ENCODE measurements around the gene ELFN2.

- no peak for TF ChIP-seq POLR2A (IDR thresholded peaks at IDR 0.05; ENCODE audit: low read depth, low read length)
- no peak for TF ChIP-seq MAX (IDR thresholded peaks at IDR 0.05; ENCODE audit: insufficient read depth, insufficient read length)
- no peak for TF ChIP-seq CTCF (IDR thresholded peaks at IDR 0.05; ENCODE audit: extremely low read depth in 1 of 2, insufficient read depth in 1 of 2, low read depth in 1 of 2, low read length in 2 of 2)
- no peak for TF ChIP-seq EZH2 (IDR thresholded peaks at IDR 0.05; ENCODE audit: borderline replicate concordance, low read depth, low read length, severe bottlenecking)
- TF ChIP-seq POLR2AphosphoS5 (IDR thresholded peaks at IDR 0.05; ENCODE audit: insufficient read depth, low read depth, low read length): no peak
- TF ChIP-seq MYC (IDR thresholded peaks at IDR 0.05; ENCODE audit: low read depth, low read length): no peak
- TF ChIP-seq JUN (IDR thresholded peaks at IDR 0.05; ENCODE audit: borderline replicate concordance, insufficient read depth, insufficient read length, low read depth): no peak
- TF ChIP-seq FOS (IDR thresholded peaks at IDR 0.05; ENCODE audit: borderline replicate concordance, insufficient read depth, low read length): no peak
- TF ChIP-seq GATA2 (IDR thresholded peaks at IDR 0.05; ENCODE audit: insufficient read depth, insufficient read length, low read depth, low read length): no peak
Observed at GRCh38 chr22:37443086-37443485, 15.8 kb upstream of the ELFN2 start.

Measured in endothelial cell of umbilical vein (primary cell).